ENCODE results near the gene CHRNG.

Gene CHRNG

DNA sequence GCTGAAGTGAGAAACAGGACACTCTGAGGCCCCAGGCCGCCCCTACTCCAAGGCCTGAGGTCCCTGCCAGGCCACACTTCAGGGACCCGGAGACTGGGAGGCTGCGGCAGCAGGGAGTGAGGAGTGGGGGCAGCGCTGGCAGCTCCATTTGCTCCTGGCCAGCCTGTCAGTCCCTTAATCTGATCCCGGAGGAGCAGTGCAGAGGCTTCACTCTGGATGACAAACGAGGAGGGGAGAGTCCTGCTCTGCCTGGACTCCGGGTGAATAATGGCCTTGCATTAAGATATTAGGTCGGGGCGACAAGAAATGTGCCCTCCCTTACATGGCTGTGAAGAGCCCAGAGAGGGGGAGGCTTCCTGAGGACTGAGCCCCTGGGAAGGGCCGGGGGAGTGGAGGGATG lies 33.6 kb upstream of the CHRNG start:
- H3K4me3 ChIP-seq (ENCODE audit: low read depth, low read length): no peak overlapping the region

GRCh38 chr2:232506709-232507108 lies 32.8 kb upstream of the CHRNG start:
- no peak overlapping the region for H3K4me3 ChIP-seq (ENCODE audit: low read depth, low read length)
- TF ChIP-seq CTCF (IDR thresholded peaks at IDR 0.05; ENCODE audit: borderline replicate concordance, insufficient read depth, low read depth, low read length): no peak

More for the DNA sequence above, 33.6 kb upstream of the CHRNG start:
- no peak for TF ChIP-seq CTCF (IDR thresholded peaks at IDR 0.05; ENCODE audit: borderline replicate concordance, insufficient read depth, low read depth, low read length)

DNA sequence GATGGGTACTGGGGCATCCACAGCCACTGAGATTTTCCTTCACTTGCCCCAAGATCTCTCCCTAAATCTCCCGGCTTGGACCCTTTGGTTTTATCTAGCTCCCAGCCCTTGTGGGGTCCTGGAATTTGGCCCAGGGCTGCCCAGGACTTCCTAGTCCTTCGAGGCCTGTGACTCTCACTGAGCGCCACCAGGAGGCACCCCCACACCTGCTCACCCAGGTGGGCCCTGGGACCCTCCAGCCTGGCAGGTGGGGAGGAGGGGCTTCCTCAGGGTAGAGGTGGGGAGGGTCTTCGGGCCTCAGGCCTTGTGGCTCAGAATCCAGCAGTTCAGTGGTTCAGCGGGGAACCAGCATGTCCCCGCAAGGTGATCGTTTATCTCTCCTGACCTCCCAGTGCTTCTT lies 31.2 kb upstream of the CHRNG start:
- TF ChIP-seq CTCF (IDR thresholded peaks at IDR 0.05; ENCODE audit: borderline replicate concordance, insufficient read depth, low read depth, low read length): 0 out of 2 replicates have a peak, but pooled peaks have one; percentile 3
- no peak overlapping the region for H3K4me3 ChIP-seq (ENCODE audit: low read depth, low read length)

DNA sequence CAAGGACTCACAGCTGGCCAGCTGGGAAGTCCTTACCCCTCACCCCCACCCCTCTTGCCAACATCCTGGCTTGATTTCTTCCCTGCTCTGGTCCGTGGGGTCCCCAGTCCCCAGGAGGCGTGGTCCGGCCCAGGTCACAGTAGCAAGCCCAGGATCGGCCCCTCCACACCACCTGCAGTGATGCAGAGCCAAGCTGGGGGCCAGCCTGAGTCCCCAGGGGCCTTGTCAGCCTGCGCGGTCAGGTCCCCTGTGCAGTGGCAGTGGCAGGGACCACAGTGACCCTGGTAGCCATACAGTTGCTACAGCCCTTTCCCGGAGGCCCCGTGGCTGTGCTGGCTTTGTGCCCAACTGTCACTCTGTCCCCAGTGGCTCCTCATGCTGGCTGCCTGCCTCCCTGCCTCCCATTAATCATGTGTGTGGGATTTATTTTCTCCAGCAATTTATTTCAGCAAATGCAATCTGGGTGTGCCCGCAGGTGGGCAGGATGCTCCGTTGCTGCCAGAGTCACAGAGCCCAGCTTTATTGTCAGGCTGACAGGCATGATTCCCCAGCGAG lies 28.1 kb upstream of the CHRNG start:
- H3K4me3 ChIP-seq (ENCODE audit: low read depth, low read length): no peak overlapping the region

DNA sequence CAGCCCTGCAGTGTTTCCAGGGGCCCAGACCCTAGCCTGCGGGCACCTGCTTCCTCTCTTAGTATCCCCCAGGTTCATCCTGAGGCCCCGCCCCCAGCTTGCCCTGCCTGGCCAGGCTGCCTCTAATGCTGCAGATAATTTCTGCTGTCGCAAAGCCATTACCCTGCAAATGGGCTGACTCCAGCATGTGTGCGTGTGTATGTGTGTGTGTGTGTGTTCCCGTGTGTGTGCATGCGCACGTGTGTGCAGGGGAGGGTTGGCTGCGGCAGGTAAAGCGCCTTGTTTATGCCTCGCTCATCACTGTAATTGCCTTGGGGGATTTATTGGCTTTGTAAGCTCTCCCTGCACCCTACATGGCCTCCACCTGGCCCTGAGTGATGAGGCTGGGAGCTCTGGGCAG lies 26.9 kb upstream of the CHRNG start:
- H3K4me3 ChIP-seq (ENCODE audit: low read depth, low read length): no peak overlapping the region
- TF ChIP-seq CTCF (IDR thresholded peaks at IDR 0.05; ENCODE audit: borderline replicate concordance, insufficient read depth, low read depth, low read length): no peak

More for the DNA sequence above, 28.1 kb upstream of the CHRNG start:
- no peak for TF ChIP-seq CTCF (IDR thresholded peaks at IDR 0.05; ENCODE audit: borderline replicate concordance, insufficient read depth, low read depth, low read length)

GRCh38 chr2:232513353-232513752 lies 26.1 kb upstream of the CHRNG start:
- no peak for TF ChIP-seq CTCF (IDR thresholded peaks at IDR 0.05; ENCODE audit: borderline replicate concordance, insufficient read depth, low read depth, low read length)
- no peak overlapping the region for H3K4me3 ChIP-seq (ENCODE audit: low read depth, low read length)

GRCh38 chr2:232515639-232516038 lies 23.9 kb upstream of the CHRNG start:
- no peak for TF ChIP-seq CTCF (IDR thresholded peaks at IDR 0.05; ENCODE audit: borderline replicate concordance, insufficient read depth, low read depth, low read length)
- no peak overlapping the region for H3K4me3 ChIP-seq (ENCODE audit: low read depth, low read length)

Data from GM12875 (cell line).